Osteoblast (primary cell): ENCODE results near the gene MFAP3L. TPM values are rescaled to one million over a fixed set of nuclear protein-coding genes. Genes with fewer than 3 reads are reported as not detected.

Experiments
- DNase-seq: peaks from one replicate; pipeline ENCODE4 v3.0.0; 2011; ENCODE audit warnings: low spot score, mixed read lengths; ENCODE audit not compliant: insufficient read length; ENCODE audit errors: missing footprints
- H2AFZ ChIP-seq: 2 replicates; pipeline ENCODE4 v1.6.0; 2011; ENCODE audit warnings: mild to moderate bottlenecking, low read length
- H3K27ac ChIP-seq: 2 replicates; pipeline ENCODE4 v1.5.1; 2011; ENCODE audit warnings: mild to moderate bottlenecking, low read depth, low read length, moderate library complexity
- H3K27me3 ChIP-seq: 2 replicates; pipeline ENCODE4 v1.6.0; 2012; ENCODE audit warnings: mild to moderate bottlenecking, control low read depth, inconsistent platforms, low read length, moderate library complexity; ENCODE audit not compliant: insufficient read depth
- H3K36me3 ChIP-seq: 2 replicates; pipeline ENCODE4 v1.5.1; 2011; ENCODE audit warnings: mild to moderate bottlenecking, low read length, control low read depth, moderate library complexity; ENCODE audit not compliant: insufficient read depth
- H3K4me1 ChIP-seq: 2 replicates; pipeline ENCODE4 v1.5.1; 2011; ENCODE audit warnings: mild to moderate bottlenecking, low read length, control low read depth, moderate library complexity; ENCODE audit not compliant: insufficient read depth
- H3K4me2 ChIP-seq: 2 replicates; pipeline ENCODE4 v1.6.0; 2011; ENCODE audit warnings: mild to moderate bottlenecking, low read length; ENCODE audit not compliant: insufficient read depth
- H3K4me3 ChIP-seq: fragments of 200-600 bp; sonication (generic); 3 replicates; pipeline ENCODE4 v1.5.1; 2012; ENCODE audit warnings: mild to moderate bottlenecking, low read length, inconsistent platforms; ENCODE audit not compliant: insufficient read depth
- H3K79me2 ChIP-seq: 2 replicates; pipeline ENCODE4 v1.6.0; 2012; ENCODE audit warnings: mild to moderate bottlenecking, low read length, control low read depth, inconsistent platforms; ENCODE audit not compliant: insufficient read depth
- H3K9me3 ChIP-seq: 2 replicates; pipeline ENCODE4 v1.5.1; 2011; ENCODE audit warnings: low read depth, low read length, control low read depth
- H4K20me1 ChIP-seq: 2 replicates; pipeline ENCODE4 v1.6.0; 2012; ENCODE audit warnings: mild to moderate bottlenecking, low read length, control low read depth; ENCODE audit not compliant: insufficient read depth
- CTCF ChIP-seq: IDR thresholded peaks from 2 replicates; pipeline ENCODE4 v1.5.1; 2011; ENCODE audit warnings: mild to moderate bottlenecking, low read depth, low read length, moderate library complexity; ENCODE audit errors: extremely low read depth
- total RNA-seq: library from RNA; depleted of rRNA; stranded (reverse); fragments of >200 nt; gene quantifications from 2 replicates; pipeline ENCODE4 v1.2.3, GENCODE V29; 2012

Gene MFAP3L
- total RNA-seq, 1 donor = 7.6 TPM

- peak overlapping the region; percentile 42 for H3K27ac ChIP-seq
- no peaks in the 10 kb centered on the region for H3K79me2 ChIP-seq
- H2AFZ ChIP-seq = no peak overlapping the region
- peak overlapping the region; percentile 14 for H3K4me2 ChIP-seq
- no peak for TF ChIP-seq CTCF
- no peaks in the 10 kb centered on the region for H3K36me3 ChIP-seq
- no peaks in the 10 kb centered on the region for H4K20me1 ChIP-seq
- no peaks in the 10 kb centered on the region for H3K27me3 ChIP-seq
- no peaks in the 10 kb centered on the region for H3K9me3 ChIP-seq
- H3K4me3 ChIP-seq = no peak overlapping the region
- peak; percentile 85 for DNase-seq
- H3K4me1 ChIP-seq = peaks cover 21% of the 10 kb centered on the region
Observed at GRCh38 chr4:169968999-169969398, 57.2 kb downstream of the MFAP3L start.

GRCh38 chr4:169963998-169964397 is 62.2 kb downstream of the MFAP3L start:
- Histone ChIP-seq H3K4me3 (no peak overlapping the region), H3K27me3 (no peaks in the 10 kb centered on the region), H3K9me3 (no peaks in the 10 kb centered on the region), H4K20me1 (no peaks in the 10 kb centered on the region), H2AFZ (no peak overlapping the region), H3K27ac (no peak overlapping the region), H3K4me2 (no peak overlapping the region), H3K36me3 (no peaks in the 10 kb centered on the region), H3K4me1 (peaks cover 6% of the 10 kb centered on the region), H3K79me2 (no peaks in the 10 kb centered on the region)
- TF ChIP-seq CTCF = no peak
- no peak for DNase-seq

- TF ChIP-seq CTCF = no peak
- Histone ChIP-seq H2AFZ (no peak overlapping the region), H3K4me2 (no peak overlapping the region)
Observed at GRCh38 chr4:169959254-169959653, 66.9 kb downstream of the MFAP3L start.

GRCh38 chr4:169958629-169959028 is 67.6 kb downstream of the MFAP3L start:
- H4K20me1 ChIP-seq = no peaks in the 10 kb centered on the region
- H3K27me3 ChIP-seq = no peaks in the 10 kb centered on the region
- no peak overlapping the region for H3K4me3 ChIP-seq
- H3K4me2 ChIP-seq = no peak overlapping the region
- peaks cover 3% of the 10 kb centered on the region for H3K4me1 ChIP-seq
- no peak overlapping the region for H2AFZ ChIP-seq
- no peaks in the 10 kb centered on the region for H3K36me3 ChIP-seq
- no peaks in the 10 kb centered on the region for H3K79me2 ChIP-seq
- no peak overlapping the region for H3K27ac ChIP-seq
- no peak for DNase-seq
- H3K9me3 ChIP-seq = no peaks in the 10 kb centered on the region
- no peak for TF ChIP-seq CTCF

More at GRCh38 chr4:169959254-169959653, 66.9 kb downstream of the MFAP3L start:
- Histone ChIP-seq H4K20me1 (no peaks in the 10 kb centered on the region), H3K79me2 (no peaks in the 10 kb centered on the region), H3K27ac (no peak overlapping the region), H3K4me1 (peaks cover 3% of the 10 kb centered on the region), H3K36me3 (no peaks in the 10 kb centered on the region), H3K4me3 (no peak overlapping the region), H3K27me3 (no peaks in the 10 kb centered on the region), H3K9me3 (no peaks in the 10 kb centered on the region)
- no peak for DNase-seq
